ENCODE measurements around the gene OR9G4. TPM values are rescaled to one million over a fixed set of nuclear protein-coding genes. Genes with fewer than 3 reads are reported as not detected.

OR9G4 gene
- total RNA-seq, 1 donor from 2014 or later, result not detected

Small RNA genes lying within 50 kb of the gene (microRNA-seq; reads per million reads assigned to microRNA genes)
- gene MIR6128, result not detected

Other genes with a start within 250 kb of the OR9G4 start
- gene OR5M11, start 205.4 kb downstream of the OR9G4 start, total RNA-seq, result not detected
- gene OR5M10, start 171.0 kb downstream of the OR9G4 start, total RNA-seq, result not detected
- gene OR5M1, start 133.8 kb downstream of the OR9G4 start, total RNA-seq, result not detected
- gene OR5AP2, start 106.3 kb downstream of the OR9G4 start, total RNA-seq, result not detected
- gene OR5AR1, start 85.0 kb downstream of the OR9G4 start, total RNA-seq, result not detected
- gene OR9G1, start 49.6 kb downstream of the OR9G4 start, total RNA-seq, result not detected
- not detected for gene OR5AK2, start 240.2 kb upstream of the OR9G4 start, total RNA-seq